ENCODE measurements around the gene AK5.

GRCh38 chr1:77571642-77572041, 289.8 kb downstream of the AK5 start:
- TF ChIP-seq, protein P1, sequence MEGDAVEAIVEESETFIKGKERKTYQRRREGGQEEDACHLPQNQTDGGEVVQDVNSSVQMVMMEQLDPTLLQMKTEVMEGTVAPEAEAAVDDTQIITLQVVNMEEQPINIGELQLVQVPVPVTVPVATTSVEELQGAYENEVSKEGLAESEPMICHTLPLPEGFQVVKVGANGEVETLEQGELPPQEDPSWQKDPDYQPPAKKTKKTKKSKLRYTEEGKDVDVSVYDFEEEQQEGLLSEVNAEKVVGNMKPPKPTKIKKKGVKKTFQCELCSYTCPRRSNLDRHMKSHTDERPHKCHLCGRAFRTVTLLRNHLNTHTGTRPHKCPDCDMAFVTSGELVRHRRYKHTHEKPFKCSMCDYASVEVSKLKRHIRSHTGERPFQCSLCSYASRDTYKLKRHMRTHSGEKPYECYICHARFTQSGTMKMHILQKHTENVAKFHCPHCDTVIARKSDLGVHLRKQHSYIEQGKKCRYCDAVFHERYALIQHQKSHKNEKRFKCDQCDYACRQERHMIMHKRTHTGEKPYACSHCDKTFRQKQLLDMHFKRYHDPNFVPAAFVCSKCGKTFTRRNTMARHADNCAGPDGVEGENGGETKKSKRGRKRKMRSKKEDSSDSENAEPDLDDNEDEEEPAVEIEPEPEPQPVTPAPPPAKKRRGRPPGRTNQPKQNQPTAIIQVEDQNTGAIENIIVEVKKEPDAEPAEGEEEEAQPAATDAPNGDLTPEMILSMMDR (CRISPR knock-in tag; IDR thresholded peaks at IDR 0.05) = no peak
- TF ChIP-seq POLR2A (IDR thresholded peaks at IDR 0.05; ENCODE audit: insufficient read depth in 1 of 2, low read depth in 2 of 2, low read length in 2 of 2) (no peak), CCAR2 (optimal IDR thresholded peaks at IDR 0.05; ENCODE audit: low read depth, low read length) (no peak)
